HG02943 (cell line): Measurements from ENCODE around the gene DIP2C.
"Not testable (repeated sequence)": the region's sequence is repeated elsewhere in the genome, so short reads cannot be mapped to it uniquely, and the experiment has no call there.

Source experiments
- ATAC-seq: cut with Tn5 transposase; IDR thresholded peaks from one replicate; pipeline ENCODE4 v1.9.1; 2021; ENCODE audit warnings: mild to moderate bottlenecking, low read depth, moderate library complexity; ENCODE audit not compliant: unreplicated experiment

The DIP2C gene

DNA sequence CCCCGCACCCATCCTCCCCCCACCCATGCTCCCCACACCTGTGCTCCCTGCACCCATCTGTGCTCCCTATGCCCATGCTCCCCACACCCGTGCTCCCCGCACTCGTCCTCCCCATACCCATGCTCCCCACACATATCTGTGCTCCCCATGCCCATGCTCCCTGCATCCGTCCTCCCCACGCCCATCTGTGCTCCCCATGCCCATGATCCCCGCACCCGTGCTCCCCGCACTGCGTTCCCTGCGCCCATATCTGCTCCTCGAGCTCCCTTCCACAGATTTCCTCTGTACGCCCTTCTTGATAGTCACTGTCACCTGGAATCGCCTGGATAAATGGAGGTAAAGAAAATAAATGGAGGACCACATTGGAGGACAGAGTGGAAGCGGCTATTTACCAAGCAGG, 9.9 kb downstream of the DIP2C start:
- ATAC-seq: no peak

DNA sequence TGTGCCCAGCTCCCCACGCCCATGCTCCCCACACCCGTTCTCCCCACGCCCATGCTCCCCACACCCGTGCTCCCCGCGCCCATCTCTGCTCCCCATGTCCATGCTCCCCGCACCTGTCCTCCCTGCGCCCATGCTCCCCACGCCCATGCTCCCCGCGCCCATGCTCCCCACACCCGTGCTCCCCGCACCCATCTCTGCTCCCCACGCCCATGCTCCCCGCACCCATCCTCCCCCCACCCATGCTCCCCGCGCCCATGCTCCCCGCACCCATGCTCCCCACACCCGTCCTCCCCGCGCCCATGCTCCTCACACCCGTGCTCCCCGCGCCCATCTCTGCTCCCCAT, 10.8 kb downstream of the DIP2C start:
- not testable (repeated sequence) for ATAC-seq

DNA sequence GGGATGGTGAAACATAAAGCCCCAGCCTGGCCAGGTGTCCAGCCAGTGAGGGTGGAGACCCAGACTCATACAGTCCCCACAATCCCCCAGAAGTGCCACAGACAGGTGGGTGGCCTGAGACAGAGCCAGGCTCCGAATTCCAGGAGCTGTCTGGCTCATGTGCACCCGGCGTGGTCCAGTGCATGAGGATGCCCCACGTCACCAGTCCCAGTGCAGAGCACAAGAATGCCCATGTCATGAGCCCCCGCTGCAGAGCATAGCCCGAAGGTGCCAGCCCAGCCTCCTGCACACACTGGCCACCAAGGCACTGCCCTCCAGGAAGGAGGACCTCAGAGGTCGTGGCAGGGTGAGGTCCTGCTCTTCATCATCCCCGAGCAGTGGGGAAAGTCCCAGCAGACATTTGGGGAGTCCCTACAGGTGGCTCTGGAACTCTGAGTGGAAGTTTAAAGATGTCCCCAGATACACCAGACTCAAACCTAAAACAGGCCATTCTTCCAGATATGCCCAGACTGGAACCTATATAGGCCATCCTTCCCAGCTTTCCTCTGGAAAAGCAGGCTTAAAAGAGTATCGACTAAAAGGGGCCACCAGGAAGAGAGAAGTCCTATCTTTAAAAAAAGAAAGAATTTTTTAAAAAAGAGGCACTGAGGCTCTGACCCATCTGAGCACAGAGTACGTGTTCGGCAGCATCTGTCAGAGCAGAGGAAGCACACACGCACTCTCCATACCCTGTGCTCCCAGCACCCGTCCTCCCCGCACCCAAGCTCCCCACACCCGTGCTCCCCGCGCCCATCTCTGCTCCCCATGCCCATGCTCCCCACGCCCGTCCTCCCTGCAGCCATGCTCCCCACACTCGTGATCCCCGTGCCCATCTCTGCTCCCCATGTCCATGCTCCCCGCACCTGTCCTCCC, 11.5 kb downstream of the DIP2C start:
- ATAC-seq: no peak

DNA sequence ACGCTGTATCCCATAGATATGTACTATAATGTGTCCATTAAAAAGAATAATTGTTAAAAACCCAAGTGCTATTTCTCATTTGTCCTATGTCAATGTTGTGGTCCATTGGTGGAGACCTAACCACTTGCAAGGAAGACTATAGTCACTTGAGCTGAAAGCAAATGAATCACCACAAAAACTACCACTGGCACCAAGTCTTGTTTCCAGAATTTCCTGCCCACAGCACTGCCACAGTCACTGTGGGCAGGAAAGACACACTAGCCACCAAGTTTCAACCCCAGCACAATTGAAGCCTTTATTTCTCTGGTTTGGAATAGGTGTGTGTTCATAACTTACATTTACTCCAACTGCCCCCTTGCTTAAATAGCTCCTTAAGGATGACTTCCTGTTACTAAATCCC, 12.4 kb downstream of the DIP2C start:
- no peak for ATAC-seq

DNA sequence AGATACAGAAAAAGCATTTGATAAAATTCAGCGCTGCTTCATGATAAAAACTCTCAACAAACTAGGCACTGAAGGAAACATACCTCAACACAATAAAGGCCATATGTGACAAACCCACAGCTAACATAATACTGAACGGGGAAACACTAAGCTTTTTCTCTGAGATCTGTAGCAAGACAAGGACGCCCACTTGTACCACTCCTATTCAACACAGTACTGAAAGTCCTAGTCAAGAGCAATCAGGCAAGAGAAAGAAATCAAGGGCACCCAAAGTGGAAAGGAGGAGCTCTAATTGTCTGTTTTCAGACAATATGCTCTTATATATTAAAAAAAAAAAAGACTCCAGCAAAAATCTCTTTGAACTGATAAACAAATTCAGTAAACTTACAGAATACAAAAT, 13.3 kb downstream of the DIP2C start:
- no peak for ATAC-seq

DNA sequence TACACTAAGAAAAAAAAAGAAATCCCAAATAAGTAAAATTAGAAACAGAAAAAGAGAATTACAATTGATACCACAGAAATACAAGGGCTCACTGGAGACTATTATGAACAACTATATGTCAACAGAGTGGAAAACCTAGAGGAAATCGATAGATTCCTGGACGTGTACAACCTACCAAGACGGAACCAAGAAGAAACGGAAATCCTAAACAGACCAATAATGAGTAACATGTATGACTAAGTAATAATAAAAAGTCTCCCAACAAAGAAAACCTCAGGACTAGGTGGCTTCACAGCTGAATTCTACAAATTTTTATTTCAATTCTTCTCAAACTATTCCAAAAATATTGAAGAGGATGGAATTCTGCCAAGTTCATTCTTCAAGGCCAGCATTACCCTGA, 13.9 kb downstream of the DIP2C start:
- ATAC-seq: no peak

DNA sequence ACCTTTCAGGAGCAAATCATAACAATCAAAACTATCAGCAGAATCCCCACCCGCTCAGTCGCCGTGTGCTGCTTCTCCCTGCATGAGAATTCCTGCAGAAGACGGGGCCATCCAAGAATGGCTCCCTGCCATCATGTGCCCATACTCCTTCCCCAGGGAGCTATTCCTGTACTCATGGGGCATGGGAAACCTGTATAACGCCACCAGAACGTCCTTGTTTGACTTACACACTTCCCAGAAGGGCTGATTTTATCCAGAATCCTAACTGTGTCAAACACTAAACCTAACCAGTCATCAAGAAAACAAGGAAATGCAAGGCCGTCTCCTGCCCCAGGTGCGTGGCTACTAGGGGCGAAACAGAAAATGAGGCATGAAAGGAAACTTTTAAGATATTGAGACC, 16.0 kb downstream of the DIP2C start:
- ATAC-seq: no peak

DNA sequence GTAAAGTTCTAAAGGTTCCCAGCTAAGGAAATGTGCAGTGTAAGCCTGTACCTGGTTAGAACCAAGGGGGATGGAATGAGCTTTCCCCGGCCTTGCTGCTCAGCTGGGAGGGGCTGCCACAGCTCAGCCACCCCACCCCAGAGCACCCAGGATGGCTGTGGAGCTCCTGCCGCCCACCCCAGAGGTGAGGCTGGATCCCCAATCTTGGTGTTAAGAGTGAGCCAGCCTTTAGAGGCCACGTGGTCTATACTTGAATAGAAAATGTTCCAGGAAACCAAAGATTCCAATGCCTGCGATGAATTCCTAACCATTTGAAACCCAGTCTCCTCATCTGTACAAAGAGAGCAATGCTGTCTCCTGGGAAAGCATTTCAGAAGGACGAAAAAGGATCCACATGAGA, 16.5 kb downstream of the DIP2C start:
- no peak for ATAC-seq

DNA sequence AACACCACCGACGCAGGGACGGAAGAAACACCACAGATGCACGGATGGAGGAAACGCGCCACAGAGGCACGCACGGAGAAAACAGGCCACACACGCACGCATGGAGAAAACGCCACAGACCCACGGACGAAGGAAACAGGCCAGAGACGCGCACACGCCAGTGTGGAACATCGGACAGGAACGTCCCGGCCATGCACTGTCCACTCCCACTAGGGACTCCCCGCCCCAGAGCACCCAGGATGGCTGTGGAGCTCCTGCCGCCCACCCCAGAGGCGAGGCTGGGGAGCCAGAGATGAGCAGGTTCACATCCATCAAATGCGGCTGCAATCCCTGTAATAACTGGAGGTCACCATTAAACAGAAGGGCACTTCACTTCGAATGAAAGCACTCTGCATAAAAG, 17.3 kb downstream of the DIP2C start:
- ATAC-seq: no peak

DNA sequence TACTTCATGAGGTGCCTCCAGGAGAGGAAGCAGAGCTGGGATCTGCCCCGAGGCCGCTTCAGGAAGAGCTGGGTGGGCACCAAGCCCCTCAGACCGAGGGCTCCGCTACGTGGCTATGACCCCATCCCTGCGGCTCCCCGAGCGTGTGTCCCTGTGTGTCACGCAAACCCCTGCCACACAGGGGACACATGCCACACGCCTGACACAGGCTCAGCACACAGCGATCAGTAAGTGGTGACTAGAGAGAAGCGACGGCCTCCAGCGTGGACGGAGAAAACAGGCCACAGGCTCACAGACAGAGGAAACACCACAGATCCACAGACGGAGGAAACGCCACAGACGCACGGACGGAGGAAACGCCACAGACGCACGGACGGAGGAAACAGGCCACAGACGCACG, 18.5 kb downstream of the DIP2C start:
- ATAC-seq: no peak

DNA sequence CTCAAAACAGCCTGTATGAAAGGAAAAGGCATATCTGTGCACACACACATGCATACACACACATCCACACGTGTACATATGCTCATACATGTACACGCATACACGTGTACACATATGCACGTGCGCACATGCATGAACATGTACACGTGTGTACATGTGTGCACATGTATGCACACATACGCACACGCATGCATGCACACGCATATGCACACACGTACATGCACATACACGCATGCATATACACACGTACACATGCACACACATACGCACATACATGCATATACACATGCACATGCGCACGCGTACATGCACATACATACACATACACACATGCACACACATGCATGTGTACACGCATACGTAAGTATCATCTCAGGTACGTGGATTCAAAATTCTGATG, 19.4 kb downstream of the DIP2C start:
- ATAC-seq: no peak

DNA sequence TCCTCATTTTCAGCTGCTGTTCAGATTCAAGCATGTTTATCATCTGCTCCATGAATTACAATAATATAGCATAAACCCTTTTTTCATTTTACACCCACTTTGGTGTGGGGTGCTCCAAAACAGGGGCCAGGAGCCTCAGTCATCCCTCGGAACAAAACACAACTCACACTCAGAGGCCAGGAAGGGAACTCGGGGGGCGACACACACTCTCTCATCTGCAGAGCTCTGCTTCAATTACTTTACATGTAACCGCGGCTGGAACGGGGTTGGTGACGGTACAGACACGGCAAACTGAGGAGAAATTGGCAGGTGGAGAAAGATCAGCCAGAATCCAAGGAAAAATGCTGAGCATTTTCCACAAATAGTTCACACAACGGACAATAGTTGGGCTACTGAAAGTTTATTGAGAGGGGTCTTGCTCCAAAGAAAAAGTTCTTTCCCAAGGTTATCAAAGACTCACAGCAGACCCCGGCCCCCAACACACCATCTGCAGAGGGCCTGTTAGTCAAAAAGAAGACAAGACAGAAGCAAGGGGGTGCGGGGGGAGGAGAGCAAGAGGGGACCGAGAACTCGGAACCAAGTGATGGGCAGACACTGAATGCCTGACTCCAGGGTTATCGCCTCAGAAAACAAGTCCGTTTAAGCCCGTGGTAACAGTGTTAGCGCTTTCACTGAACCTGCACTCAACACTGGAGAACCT, 20.5 kb downstream of the DIP2C start:
- no peak for ATAC-seq

DNA sequence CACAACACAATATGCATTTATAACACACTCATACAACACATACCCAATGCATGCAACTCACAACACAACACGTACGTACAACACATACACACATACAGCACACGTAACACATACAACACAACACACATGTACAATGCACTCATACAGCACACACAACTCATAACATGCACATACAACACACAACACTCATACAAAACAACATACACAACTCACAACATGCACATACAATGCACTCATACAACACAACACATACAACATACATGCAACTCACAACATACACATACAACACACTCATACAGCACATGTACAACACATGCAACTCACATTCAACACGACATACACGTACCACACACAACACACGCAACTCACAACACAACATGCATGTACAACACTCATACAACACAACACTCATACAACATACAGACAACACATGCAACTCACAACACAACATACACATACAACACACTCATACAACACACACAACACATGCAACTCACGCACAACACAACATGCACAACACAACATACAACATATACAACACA, 21.8 kb downstream of the DIP2C start:
- no peak for ATAC-seq

DNA sequence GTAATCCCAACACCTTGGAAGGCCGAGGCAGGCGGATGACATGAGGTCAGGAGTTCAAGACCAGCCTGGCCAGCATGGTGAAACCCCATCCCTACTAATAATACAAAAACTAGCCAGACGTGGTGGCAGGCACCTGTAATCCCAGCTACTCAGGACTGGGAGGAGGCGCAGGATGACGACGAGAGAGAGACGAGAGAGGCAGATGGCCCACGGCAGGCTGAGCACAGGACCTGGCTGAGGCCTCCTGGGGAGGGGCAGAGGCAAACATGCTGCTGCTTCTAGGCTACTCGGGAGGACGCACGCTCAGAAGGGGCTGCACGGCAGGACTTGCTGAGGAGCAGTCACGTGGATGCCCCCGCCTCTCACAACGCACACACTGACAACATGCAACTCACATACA, 22.4 kb downstream of the DIP2C start:
- no peak for ATAC-seq

DNA sequence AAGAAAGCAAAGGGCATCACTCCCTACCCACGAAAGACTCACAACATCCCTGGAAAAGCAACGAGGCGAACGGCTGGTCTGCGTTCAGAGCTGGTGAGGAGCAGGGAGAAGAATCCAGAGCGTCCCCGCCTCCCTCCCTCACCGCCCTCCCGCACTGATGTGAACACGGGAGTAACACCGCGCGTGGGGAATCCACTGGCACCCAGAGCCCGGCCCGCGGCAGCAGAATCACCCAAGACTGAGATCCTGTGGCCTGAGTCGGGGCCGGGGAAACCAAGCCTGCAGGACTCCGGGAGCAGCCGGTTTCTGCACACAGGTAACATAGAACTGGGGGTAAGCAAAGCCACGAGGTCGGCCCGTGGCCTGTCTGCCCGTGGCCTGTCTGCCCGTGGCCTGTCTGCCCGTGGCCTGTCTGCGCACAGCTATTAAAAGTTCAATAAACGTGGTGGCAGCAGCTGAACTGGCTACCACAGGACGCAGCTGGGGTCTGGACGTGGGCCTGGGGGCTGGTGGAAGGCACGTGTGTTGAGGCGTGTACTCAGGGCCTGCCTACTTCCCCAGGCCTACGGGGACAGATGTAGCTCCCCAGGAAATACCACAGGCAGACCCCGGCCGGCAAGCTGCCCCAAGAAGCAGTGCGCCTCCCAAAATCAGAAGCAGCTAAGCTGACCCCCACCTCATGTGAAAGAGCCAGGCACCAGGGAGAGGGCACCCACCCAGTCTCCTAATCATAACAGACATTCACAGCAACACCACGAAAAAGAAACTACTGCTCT, 23.0 kb downstream of the DIP2C start:
- no peak for ATAC-seq

DNA sequence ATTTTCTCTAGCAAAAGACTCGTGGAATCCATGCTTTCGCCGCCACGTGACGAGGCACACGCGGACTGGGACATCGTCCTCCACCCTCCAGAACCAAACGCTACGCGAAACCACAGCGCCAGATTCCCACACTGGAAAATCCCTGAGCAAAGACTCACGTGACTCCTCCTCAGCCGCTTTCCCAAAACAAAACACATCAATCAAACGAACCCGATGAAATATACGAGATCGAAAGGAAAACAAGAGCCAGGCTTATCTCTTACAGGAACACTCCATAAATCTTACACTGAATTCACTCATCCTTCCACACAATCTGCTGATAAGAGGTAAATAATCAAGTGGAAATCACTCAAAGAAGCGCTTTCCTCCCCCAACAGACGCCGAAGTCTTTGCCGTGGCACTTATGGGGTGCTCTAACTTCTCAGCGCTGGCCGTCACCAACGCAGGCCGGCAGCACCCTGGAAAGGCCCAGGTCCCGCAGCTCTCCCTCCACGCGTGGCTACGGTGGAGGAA, 23.8 kb downstream of the DIP2C start:
- ATAC-seq: no peak

DNA sequence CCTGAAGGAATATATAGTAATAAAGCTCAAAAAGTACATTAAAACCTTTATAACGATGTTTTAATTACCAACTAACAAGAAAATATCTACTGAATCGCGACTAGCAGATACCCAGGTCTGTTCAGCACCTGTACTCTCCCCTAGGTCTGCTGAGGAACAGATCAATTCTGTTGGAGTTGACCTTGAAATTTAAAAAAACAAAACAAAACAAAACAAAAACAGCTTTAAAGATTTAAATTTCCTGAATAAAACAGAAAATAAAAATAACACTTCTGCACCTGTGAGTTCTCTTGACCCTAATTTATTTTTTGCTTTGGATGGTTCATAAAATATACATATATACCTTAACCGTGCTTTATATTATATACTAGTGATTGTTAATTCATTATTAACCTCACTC, 24.6 kb downstream of the DIP2C start:
- ATAC-seq: no peak

DNA sequence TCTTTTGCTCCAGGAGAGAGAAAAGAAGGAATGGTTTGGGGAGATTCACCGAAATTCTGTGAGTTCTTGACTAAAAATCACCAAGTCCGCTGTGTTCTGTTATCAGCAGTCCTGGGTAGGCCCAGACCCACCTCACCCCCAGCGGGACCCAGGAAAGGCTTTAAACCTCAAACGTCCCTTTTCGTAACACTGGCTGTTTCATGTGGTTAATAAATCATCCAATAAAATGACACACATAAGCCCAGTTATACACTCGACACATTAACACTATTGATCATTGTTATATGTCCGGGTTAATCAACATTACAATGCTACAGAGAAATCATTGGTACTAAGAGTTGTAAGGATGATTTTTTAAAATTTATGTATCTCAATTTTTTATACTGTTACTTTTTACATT, 25.2 kb downstream of the DIP2C start:
- ATAC-seq: no peak

DNA sequence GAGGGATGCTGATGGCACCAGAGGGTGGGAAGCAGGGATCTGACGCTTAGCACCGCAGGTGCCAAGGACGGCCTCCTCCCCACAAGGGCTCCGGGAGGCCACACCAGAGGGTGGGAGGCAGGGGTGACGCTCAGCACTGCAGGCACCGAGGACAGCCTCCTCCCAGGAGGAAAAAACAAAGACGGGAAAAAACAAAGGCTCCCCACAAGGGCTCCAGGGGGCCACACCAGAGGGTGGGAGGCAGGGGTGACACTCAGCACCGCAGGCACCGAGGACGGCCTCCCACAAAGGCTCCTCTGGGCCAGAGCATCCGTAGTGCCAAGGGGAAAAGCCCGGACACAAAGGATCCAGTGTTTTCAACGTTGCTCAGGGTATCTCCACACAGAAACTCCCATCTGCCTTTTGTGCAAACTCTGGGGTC, 25.6 kb downstream of the DIP2C start:
- ATAC-seq: no peak

DNA sequence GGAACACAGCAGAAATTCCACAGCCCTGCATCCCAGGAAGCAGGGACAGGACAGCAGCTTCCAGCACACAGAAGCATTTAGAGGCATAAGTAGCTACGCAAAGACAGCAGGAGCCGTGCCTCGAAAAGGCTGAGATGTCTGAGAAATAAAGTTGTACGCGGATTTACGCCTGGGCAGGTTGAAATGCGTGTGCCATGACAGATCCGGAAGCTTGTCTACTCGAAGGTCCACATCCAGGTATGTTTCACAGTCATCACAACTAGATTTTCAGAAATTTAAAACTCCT, 26.1 kb downstream of the DIP2C start:
- no peak for ATAC-seq
